Urinary bladder (tissue), 4 donors: Measurements from ENCODE around the gene MT2A. TPM values are rescaled to one million over a fixed set of nuclear protein-coding genes. Genes with fewer than 3 reads are reported as not detected.

Experiments
- DNase-seq: peaks from one replicate; pipeline ENCODE4 v3.0.0-alpha.2; 2015; ENCODE audit errors: extremely low spot score
- H3K27ac ChIP-seq: one replicate; pipeline ENCODE4 v1.5.1; 2013; ENCODE audit warnings: low read depth, mild to moderate bottlenecking, moderate library complexity
- H3K36me3 ChIP-seq: one replicate; pipeline ENCODE4 v1.6.1; 2013; ENCODE audit warnings: mild to moderate bottlenecking, moderate library complexity; ENCODE audit not compliant: insufficient read depth
- H3K4me1 ChIP-seq: one replicate; pipeline ENCODE4 v1.6.1; 2013; ENCODE audit warnings: mild to moderate bottlenecking, moderate library complexity; ENCODE audit not compliant: insufficient read depth
- H3K4me3 ChIP-seq: one replicate; pipeline ENCODE4 v1.5.1; 2013; ENCODE audit warnings: low read depth, low read length
- WGBS: extraction: QIAGEN DNeasy Blood & Tissue Kit; methylation state at CpG from one replicate; pipeline ENCODE4 v1.1.7; 2013; 5-methylcytosine and 5-hydroxymethylcytosine counted together
- polyA plus RNA-seq: library from polyadenylated mRNA; stranded (reverse); fragments of 200-250 nt; gene quantifications from one replicate; pipeline ENCODE4 v1.2.3, GENCODE V29; 2013
- total RNA-seq: library from RNA; depleted of rRNA; stranded (reverse); fragments of >200 nt; gene quantifications from one replicate; pipeline ENCODE4 v1.2.3, GENCODE V29; 2014
- donor health status: healthy with polysubstance abuse.
- donor health status: healthy.

Gene MT2A
- total and polyA plus RNA-seq, 2 donors: 8.2 to 890 TPM

- Histone ChIP-seq H3K4me3 (peak within 1 kb of the TSS; percentile 44), H3K27ac (peak within 1 kb of the TSS; percentile 79), H3K4me1 (no peaks in the 10 kb centered on the region), H3K36me3 (no peaks in the 10 kb centered on the region)
- DNase-seq: no peak
- WGBS: 3% methylated on average over 61 of the region's 61 CpGs
These were observed 23.9 kb downstream of the MT2A start, which contains the start of gene MT1M for GRCh38 chr16:56632156-56632847. Gene MT1M (plus strand): TSS chr16:56632659. CDS start chr16:56632732, 73 bp downstream.

DNA sequence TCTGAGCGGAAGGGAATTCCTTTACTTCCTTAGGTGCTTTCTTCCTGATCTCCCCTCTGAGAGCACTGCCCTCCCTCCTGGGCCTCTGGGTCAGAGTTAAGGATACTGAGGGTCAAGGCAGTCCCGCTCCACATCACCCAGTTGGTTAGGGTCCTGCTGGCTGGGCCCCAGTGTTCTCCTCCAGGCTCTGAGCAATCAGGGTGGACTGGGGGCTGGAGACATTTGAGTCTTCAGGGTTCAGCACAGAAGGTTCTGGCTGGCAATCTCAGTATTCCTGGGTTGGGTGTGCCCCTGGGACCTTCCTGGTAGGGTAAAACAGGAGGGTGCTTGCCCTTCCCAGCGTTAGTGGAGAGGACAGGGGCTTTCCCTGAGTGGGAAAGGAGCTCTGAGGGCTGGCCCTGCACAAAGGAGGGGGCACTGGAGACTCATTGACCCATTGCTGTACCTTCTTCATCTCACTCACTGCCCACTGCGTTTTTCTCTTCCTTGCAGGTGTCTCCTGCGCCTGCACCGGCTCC is 24.5 kb downstream of the MT2A start:
- Histone ChIP-seq H3K4me1 (no peaks in the 10 kb centered on the region), H3K27ac (peak overlapping the region; percentile 48), H3K4me3 (peak overlapping the region; percentile 44), H3K36me3 (no peaks in the 10 kb centered on the region)
- DNase-seq: no peak
- 54% methylated on average over 6 of the region's 6 CpGs for WGBS

- Histone ChIP-seq H3K4me1 (no peaks in the 10 kb centered on the region), H3K27ac (no peak overlapping the region), H3K36me3 (no peaks in the 10 kb centered on the region), H3K4me3 (no peak overlapping the region)
- no peak for DNase-seq
- WGBS: 63% methylated on average over 7 of the region's 7 CpGs
These were observed 25.2 kb downstream of the MT2A start for GRCh38 chr16:56633535-56633934.

DNA sequence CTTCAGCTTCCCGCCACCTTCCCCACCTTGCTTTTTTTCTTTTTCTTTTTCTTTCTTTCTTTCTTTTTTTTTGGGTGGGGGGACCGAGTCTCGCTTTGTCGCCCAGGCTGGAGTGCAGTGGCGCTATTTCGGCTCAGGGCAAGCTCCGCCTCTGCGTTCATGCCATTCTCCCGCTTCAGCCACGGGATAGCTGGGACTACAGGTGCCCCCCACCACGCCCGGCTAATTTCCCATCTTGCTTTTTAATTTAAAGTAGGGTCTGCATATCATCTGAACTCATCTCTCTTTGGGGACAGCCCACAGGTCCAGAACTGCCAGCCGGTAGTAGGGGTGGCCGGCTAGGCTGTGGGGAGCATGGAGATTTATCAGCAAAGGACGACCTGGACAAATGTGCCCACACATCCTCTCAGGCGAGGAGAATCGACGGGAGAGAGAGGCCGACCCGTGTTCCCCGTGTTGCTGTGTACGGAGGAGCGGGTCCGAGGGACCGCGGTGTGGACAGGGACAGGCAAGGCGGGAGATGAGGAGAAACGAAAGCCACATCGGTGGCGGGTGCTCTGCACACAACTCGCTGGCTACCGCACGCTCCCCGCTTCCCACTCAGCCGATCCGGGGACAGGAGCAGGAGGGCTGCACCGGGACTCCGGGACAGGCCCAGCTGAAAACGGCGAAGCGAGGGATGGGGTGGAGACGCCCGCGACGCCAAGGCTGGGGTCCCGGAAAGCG is 26.5 kb downstream of the MT2A start:
- Histone ChIP-seq H3K36me3 (no peaks in the 10 kb centered on the region), H3K27ac (no peak overlapping the region), H3K4me1 (no peaks in the 10 kb centered on the region), H3K4me3 (no peak overlapping the region)
- DNase-seq: no peak
- 36% methylated on average over 47 of the region's 47 CpGs for WGBS

GRCh38 chr16:56635441-56635967 is 27.1 kb downstream of the MT2A start:
- Histone ChIP-seq H3K4me3 (peak overlapping the region; percentile 3), H3K4me1 (no peaks in the 10 kb centered on the region)

GRCh38 chr16:56636616-56637413 is 28.4 kb downstream of the MT2A start:
- no peak overlapping the region for H3K27ac ChIP-seq
- DNase-seq: no peak
- no peaks in the 10 kb centered on the region for H3K36me3 ChIP-seq
- WGBS: 66% methylated on average over 9 of the region's 9 CpGs
- no peaks in the 10 kb centered on the region for H3K4me1 ChIP-seq
- no peak overlapping the region for H3K4me3 ChIP-seq

More at GRCh38 chr16:56635441-56635967, 27.1 kb downstream of the MT2A start:
- no peak overlapping the region for H3K27ac ChIP-seq
- H3K36me3 ChIP-seq: no peaks in the 10 kb centered on the region
- no peak for DNase-seq
- 23% methylated on average over 40 of the region's 40 CpGs for WGBS

GRCh38 chr16:56637814-56638750 is 29.7 kb downstream of the MT2A start, which contains the start of gene MT1A:
Gene MT1A (plus strand): TSS chr16:56638666. CDS start chr16:56638739, 73 bp downstream.
- no peaks in the 10 kb centered on the region for H3K4me1 ChIP-seq
- no peak for DNase-seq
- peak within 1 kb of the TSS; percentile 44 for H3K4me3 ChIP-seq
- peak within 1 kb of the TSS; percentile 73 for H3K27ac ChIP-seq
- WGBS: 13% methylated on average over 68 of the region's 68 CpGs
- H3K36me3 ChIP-seq: no peaks in the 10 kb centered on the region

GRCh38 chr16:56639045-56639444 is 30.7 kb downstream of the MT2A start:
- DNase-seq: no peak
- Histone ChIP-seq H3K27ac (no peak overlapping the region), H3K36me3 (no peaks in the 10 kb centered on the region), H3K4me3 (no peak overlapping the region), H3K4me1 (no peaks in the 10 kb centered on the region)
- 67% methylated on average over 1 of the region's 1 CpG for WGBS

GRCh38 chr16:56640076-56640475 is 31.7 kb downstream of the MT2A start:
- Histone ChIP-seq H3K36me3 (no peaks in the 10 kb centered on the region), H3K27ac (no peak overlapping the region), H3K4me1 (no peaks in the 10 kb centered on the region), H3K4me3 (no peak overlapping the region)
- DNase-seq: no peak
- 91% methylated on average over 1 of the region's 1 CpG for whole genome bisulfite sequencing

GRCh38 chr16:56641166-56641565 is 32.8 kb downstream of the MT2A start:
- no peak for DNase-seq
- Histone ChIP-seq H3K4me3 (no peak overlapping the region), H3K36me3 (no peaks in the 10 kb centered on the region), H3K27ac (no peak overlapping the region), H3K4me1 (no peaks in the 10 kb centered on the region)
- 92% methylated on average over 2 of the region's 2 CpGs for WGBS

- H3K4me3 ChIP-seq: peak overlapping the region; percentile 29
- H3K27ac ChIP-seq: no peak overlapping the region
- H3K36me3 ChIP-seq: no peaks in the 10 kb centered on the region
- DNase-seq: no peak
- WGBS: 7% methylated on average over 42 of the region's 42 CpGs
- no peaks in the 10 kb centered on the region for H3K4me1 ChIP-seq
These were observed 34.8 kb downstream of the MT2A start for GRCh38 chr16:56643080-56643778.

DNA sequence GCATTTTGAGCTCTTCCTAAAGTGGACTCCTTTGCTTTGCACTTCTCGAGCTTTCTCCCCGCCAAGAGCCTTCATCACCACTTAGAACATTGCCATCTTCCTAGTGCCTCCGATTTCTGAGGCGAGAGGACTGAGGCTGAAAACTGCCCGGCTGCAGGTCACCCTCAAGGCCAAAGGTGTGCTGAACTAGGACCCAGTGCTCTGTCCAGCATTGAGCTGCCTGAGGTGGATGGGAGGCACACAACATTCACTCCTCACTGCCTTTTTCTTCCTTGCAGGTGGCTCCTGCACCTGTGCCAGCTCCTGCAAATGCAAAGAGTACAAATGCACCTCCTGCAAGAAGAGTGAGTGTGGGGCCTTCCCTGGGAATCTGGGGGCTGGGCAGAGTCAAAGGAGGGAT is 35.4 kb downstream of the MT2A start:
- 46% methylated on average over 5 of the region's 5 CpGs for WGBS
- Histone ChIP-seq H3K36me3 (no peaks in the 10 kb centered on the region), H3K27ac (no peak overlapping the region), H3K4me3 (no peak overlapping the region), H3K4me1 (no peaks in the 10 kb centered on the region)
- no peak for DNase-seq
